HG02943 (cell line): ENCODE data around the gene CACNA1D.
"Not testable (repeated sequence)": the region's sequence is repeated elsewhere in the genome, so short reads cannot be mapped to it uniquely, and the experiment has no call there.

Experiments used
- ATAC-seq: cut with Tn5 transposase; IDR thresholded peaks from one replicate; pipeline ENCODE4 v1.9.1; 2021; ENCODE audit warnings: mild to moderate bottlenecking, low read depth, moderate library complexity; ENCODE audit not compliant: unreplicated experiment

The CACNA1D gene

DNA sequence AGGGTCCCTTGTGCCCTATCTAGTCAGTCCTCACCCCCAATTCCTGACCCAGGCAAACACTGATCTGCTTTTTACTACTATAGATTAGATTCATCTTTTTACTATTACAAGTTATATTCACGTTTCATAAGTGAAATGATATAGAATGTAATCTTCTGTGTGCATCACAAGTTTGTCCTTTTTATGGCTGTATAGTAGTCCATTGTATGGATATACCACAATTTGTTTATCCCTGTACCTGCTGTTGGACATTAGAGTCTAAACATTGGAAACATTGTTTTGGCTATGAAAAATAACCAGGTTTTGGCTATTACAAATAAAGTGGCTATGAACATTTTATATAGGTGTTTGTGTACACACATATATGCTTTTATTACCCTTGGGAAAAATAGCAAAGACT, 112.4 kb downstream of the CACNA1D start:
- no peak for ATAC-seq

DNA sequence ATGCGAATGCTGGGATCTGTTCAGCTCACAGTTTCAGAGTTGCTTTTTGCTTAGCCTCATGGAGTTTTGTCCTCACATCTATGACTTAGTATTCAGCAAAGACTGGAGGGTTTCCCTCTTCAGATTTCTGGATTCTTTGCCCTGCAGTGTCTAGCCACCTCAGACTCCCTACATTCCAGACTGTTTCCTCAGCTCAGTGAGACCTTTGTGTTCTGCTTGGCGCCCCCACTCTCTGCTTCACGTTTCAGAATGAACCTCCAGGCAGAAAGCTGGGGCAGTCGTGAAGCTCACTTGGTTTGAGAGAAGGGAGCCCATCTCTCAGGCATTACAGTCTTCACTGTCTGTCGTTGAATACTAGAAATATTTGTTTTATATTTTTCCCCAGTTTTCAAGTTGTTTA, 118.1 kb downstream of the CACNA1D start:
- ATAC-seq: no peak

- ATAC-seq: no peak
Measured at GRCh38 chr3:53613125-53613524, 118.7 kb downstream of the CACNA1D start.

GRCh38 chr3:53614307-53614706, 119.9 kb downstream of the CACNA1D start:
- no peak for ATAC-seq

DNA sequence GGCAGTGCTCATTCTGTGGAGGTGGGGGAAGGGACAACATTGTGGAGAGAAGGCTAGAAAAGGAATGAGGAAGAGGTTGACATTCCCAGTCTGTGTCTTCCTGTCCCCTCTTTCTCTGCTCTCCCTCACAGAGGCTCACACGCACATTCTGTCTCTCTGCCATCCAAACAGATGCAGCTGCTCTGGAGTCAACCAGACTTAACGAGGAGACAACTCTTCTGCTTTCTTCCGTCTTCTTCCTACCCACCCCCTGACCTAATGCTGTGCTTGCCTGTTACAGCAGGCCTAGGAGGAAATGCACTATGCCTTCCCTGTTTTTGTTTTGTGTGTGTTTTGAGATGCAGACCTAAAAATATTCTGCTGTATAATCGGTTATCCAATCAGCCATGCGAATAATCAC, 121.9 kb downstream of the CACNA1D start:
- no peak for ATAC-seq

- ATAC-seq: no peak
Measured at GRCh38 chr3:53616971-53617892, 122.8 kb downstream of the CACNA1D start.

- no peak for ATAC-seq
Measured at GRCh38 chr3:53617893-53618523, 123.6 kb downstream of the CACNA1D start.

DNA sequence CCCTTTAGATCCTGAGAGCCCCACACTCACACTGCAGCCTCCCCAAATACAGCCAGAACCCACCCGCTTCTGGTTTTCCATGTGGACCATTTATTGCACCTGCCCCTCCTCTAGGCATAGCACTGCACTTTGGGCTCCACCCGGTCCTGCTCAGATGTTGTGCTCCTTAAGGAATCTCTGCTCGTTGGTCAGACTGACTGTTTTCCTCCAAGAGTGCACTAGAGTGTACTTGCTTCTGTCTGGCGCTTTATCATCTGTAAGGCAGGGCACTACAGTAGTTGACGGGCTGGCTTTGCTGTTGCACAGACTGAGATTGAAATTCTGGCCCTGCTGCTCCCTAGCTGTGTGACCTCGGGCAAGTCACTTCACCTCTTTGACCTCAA, 124.1 kb downstream of the CACNA1D start:
- ATAC-seq: no peak

DNA sequence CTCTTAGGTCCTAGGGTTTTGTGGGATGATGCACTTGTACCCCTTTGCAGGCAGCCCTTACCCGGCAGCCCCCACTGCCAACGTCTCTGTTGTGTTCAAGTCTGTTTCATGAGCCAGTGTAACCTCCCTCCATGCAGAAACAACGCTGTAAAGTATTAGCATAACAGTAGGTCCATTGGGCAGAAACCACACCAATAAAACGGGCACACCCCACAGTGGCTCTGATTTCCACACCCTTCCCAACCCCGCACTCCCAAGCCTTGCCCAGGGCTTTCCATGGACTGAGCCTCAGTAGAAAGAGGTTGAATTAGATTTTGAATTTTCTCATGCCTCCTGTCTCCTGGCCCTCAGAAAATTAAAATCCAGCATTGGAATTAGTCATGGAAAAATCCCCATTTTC, 124.5 kb downstream of the CACNA1D start:
- ATAC-seq: no peak

DNA sequence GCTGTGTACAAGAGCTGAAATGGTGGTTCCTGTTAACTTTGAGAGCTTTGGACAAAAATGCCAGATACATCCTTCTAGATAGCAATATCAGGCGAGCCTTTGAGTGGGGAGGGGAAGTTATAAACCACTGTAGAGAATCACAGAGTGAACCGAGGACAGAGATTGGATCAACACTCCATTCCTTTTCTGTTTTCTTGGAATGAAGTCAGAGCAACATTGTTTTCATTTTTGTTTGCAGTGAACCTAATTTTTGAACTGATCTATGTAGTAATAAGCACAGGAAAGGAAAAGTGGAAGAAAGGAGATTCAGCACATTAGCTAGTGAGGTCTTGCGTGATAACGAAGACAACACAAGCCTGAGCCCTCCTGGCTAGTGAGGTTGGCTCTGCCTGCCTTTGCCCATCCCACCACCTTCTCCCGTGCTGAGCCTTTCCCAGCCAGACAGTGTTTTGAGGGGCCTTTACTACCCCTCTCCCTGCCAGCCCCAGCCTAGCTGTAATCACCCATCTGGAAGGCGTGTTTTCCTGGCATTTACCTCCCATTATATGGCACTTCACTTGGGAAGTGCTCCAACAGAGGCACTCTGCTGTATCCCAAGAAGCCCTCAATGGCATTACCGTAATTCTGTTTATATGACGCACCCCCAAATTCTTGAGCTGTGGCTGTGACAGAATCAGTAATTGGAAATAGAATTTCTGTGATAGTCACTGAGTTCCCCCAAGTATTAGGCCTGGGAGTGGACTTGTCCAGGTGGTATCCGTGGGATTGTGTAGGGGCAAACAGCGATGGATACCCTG, 129.8 kb downstream of the CACNA1D start:
- ATAC-seq: no peak

DNA sequence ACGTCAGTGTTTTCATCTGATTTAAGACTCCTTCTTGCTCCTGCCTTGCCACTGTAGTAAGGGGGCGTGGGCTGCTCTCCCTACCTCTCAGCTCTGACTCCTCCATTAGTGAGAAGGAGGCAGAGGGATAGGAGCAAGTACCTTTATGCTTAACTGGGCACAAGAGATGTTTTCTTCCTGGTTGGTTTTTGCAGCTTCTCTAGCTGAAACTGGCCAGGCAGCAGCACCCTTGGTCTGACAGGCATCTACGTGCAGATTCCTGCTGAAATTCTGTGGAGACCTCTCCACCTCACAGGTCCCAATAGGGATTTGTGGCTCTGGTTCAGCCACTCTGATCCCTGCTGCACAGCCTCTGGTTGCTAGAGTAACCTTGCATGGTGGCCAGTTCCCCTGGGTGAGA, 132.5 kb downstream of the CACNA1D start:
- ATAC-seq: no peak

DNA sequence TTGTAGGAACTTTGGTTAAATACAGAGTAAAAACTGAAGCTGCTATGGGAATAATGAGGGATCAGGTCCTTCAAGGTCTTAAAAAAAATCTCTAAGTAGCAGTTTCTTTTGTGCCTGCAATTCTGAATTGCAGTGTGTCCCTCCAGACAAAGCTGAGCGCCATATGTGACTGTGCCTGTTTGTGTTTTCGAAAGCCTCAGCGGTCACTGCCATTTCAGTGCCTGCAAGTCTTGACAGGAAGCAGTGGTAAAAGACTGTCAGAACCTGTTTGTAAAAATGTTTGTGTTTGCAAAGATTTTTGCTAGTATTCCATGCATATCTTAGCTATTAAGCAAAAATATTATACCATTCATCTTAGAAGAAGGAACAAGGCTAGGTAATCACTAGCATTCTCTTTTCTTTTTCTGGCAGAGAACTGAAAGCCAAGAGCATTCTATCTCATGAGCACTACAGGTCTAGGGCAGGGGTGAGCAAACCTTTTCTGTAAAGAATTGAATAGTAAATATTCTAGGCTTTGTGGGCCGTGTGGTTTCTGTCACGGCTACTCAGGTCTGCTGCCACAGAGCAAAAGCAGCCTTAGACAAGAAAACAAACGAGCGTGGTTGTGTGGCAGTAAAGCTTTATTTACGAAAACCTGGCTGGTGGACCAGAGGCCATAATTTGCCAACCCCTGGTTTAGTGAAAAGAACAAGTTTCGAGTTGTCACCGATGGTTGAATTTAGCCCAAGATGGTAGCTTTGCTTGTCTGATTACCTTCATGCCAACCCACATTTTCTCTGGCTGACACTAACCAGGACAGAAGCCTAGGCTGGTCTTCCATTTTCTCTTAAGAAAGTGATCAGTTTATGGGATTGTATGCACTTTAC, 134.4 kb downstream of the CACNA1D start:
- no peak for ATAC-seq

DNA sequence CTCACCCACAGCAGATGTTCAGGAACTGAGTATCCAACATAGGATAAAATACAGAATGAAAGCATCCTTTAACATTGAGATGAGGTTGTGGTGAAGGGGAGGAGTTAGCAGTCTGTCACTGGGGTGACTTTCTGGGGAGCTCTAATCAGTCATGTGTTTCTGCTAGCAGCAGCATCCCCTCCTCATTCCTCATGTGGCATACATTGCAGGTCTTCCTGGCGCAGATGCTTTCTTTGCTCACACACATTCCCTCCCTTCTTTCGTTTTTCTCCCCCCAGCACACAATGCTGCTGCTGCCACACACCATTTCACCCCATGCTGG, 135.0 kb downstream of the CACNA1D start:
- no peak for ATAC-seq

- ATAC-seq: no peak
Measured at GRCh38 chr3:53630547-53630946, 136.1 kb downstream of the CACNA1D start.

DNA sequence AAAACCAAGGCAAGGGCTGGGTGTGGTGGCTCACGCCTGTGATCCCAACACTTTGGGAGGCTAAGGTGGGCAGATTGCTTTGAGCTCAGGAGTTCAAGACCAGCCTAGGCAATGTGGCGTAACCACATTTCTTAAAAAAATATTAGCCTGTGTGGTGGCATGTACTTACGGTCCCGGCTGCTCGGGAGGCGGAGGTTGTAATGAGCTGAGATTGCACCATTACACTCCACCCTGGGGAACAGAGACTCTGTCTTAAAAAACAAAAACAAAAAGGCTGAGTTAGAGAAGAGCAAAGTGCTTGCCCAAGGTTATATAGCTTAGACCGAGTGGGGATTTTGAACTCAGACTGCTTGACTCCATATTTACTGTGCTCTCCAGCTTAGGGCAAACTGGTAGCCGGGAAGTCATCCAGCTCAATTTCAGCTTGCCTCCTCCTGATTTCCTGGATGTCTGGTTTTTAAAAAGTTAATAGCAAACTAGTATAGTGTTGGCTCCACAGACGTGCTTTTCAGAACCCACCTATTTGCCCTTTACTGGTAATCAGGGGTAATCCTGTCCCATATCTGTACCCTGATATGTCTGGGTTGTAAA, 138.9 kb downstream of the CACNA1D start:
- ATAC-seq: no peak

DNA sequence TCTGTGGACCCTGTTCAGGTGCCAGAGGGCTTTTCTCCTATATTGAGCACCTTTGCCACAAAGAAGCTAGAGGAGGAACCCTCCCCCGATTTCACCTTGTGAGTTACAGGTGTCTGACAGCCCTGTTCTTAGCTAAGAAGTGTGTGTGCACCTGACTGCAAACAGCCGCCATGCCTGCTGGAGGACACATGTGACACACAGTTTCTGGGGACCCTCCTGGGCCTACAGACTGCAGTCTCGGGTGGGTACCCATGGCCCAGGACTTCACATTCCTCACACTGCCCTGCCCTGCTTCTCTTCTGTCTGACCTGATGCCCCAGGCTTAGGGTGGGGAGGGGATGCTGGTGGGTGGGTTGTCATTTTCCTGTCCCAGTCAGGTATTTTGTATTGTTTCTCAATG, 140.6 kb downstream of the CACNA1D start:
- no peak for ATAC-seq

DNA sequence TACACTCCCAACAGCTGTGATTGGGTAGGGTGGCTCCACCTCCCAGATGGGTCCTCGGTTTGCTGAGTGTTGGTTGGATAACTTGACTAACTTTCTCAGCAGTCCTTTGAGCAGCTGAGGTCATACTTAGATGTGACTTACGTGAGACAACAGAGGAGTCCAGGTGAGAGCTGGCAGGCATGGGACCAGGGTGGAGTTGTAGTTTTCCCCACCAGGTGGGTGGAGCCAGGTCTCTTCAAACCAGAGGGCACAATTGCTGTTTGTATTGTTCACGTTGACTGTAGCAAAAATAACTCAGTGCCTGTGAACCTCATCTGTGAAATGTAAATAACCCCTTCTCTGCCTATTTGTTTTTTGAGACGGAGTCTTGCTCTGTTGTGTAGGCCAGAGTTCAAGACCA, 144.4 kb downstream of the CACNA1D start:
- not testable (repeated sequence) for ATAC-seq

DNA sequence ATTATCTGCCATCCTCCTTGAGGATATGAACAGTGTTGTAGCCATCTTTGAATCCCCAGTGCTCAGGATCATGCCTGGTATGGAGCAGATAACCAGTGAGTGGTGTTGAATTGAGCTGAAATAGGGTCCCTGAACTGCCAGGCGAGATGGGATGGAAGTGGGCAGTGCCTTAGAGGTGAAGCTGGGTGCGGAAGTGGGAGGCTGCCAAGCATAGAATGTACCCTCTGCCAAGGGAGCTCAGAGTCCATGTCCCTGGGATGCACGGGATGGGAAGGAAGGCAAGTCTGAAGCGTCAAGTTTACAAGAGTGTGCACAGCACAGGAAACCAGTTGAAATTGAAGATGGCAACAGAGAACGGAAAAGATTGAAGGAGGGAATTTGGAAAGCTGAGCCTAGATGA, 147.0 kb downstream of the CACNA1D start:
- ATAC-seq: no peak

DNA sequence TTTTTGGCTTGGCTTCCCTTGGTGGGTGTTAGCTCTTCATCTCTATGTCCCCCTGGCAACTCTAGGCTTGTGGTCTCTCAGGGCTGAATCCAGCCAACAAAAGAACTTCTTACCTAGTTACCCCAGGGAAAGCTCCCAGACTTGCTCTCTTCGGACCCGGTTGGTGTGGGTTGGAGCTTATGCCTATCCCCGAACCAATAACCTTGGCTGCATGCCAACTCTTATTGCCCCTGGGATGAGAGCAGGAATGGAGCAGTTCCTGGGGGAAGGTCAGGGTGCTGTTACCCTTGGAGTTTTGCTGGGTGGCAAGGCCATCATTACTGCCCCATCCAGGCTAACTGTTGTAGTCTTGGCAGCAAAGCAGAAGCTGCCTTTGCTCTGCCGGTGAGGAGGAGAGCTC, 147.8 kb downstream of the CACNA1D start:
- ATAC-seq: no peak

GRCh38 chr3:53643757-53644156, 149.3 kb downstream of the CACNA1D start:
- ATAC-seq: no peak
